Subcutaneous abdominal adipose tissue (tissue), 5 donors: Measurements from ENCODE around the gene ZNF490.
"Not testable (repeated sequence)": the region's sequence is repeated elsewhere in the genome, so short reads cannot be mapped to it uniquely, and the experiment has no call there.

ENCODE experiments used
- H3K27ac ChIP-seq: one replicate; pipeline ENCODE4 v1.7.0; 2013; ENCODE audit warnings: low read depth, mild to moderate bottlenecking, inconsistent platforms, low read length, moderate library complexity
- H3K27me3 ChIP-seq, 5 donors: one replicate each; pipeline ENCODE4 v1.7.0; 2013; ENCODE audit warnings: low read length in 5 of 5, inconsistent platforms in 1 of 5; ENCODE audit not compliant: control insufficient read depth in 5 of 5, insufficient read depth in 4 of 5
- H3K36me3 ChIP-seq, 5 donors: one replicate each; pipeline ENCODE4 v1.7.0; 2013; ENCODE audit warnings: low read length in 5 of 5; ENCODE audit not compliant: control insufficient read depth in 5 of 5, insufficient read depth in 5 of 5
- H3K4me1 ChIP-seq, 5 donors: one replicate each; pipeline ENCODE4 v1.7.0; 2013; ENCODE audit warnings: low read length in 5 of 5, mild to moderate bottlenecking in 3 of 5, moderate library complexity in 1 of 5; ENCODE audit not compliant: control insufficient read depth in 5 of 5, insufficient read depth in 5 of 5
- H3K4me3 ChIP-seq, 5 donors: one replicate each; pipeline ENCODE4 v1.7.0; 2013; ENCODE audit warnings: low read length in 5 of 5, low read depth in 1 of 5
- H3K9ac ChIP-seq, 5 donors: one replicate each; pipeline ENCODE4 v1.7.0; 2013; ENCODE audit warnings: low read length in 5 of 5, mild to moderate bottlenecking in 4 of 5, moderate library complexity in 3 of 5
- H3K9me3 ChIP-seq, 5 donors: one replicate each; pipeline ENCODE4 v1.7.0; 2013; ENCODE audit warnings: low read length in 5 of 5; ENCODE audit not compliant: control insufficient read depth in 5 of 5
- donor health status: healthy.
- donor health status: healthy.
- donor health status: healthy.
- donor health status: healthy.
- donor health status: healthy.

ZNF490 gene

DNA sequence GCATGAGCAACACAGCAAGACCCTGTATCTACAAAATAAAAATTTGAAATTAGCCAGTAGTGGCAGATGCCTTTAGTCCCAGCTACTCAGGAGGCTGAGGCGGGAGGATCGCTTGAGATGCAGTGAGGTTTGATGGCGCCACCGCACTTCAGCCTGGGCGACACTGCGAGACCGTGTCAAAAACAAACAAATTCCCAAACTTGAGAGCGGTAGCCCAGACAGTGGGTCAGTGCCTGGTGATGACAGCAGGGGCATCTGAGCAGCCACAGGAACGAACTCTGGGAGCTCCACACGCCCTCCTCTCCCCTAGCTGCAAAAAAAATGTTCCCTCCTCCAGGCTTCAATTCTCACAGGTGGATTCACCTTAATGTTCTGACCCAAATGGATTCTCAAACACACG, 14.1 kb downstream of the ZNF490 start:
- no peaks in the 10 kb centered on the region for H3K9me3 ChIP-seq
- H3K36me3 ChIP-seq = peaks cover 0 to 33% (median 10%) of the 10 kb centered on the region in 5 donors
- no peak overlapping the region for H3K4me3 ChIP-seq
- no peak overlapping the region for H3K9ac ChIP-seq
- H3K27ac ChIP-seq = no peak overlapping the region
- H3K27me3 ChIP-seq = no peaks in the 10 kb centered on the region
- H3K4me1 ChIP-seq = no peaks in the 10 kb centered on the region

DNA sequence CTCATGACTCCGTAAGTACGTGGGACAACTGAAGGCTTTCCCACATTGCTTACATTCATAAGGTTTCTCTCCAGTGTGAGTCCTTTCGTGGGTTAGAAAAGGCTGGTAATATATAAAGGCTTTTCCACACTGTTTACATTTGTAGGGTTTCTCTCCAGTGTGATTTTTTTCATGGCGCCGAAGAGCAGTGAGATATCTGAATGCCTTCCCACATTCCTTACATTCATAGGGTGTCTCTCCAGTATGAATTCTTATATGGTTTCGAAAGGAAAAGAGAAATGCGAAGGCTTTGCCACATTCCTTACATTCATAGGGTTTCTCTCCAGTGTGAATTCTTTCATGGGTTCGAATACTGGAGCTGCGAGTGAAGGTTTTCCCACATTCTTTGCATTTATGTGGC, 29.5 kb downstream of the ZNF490 start:
- Histone ChIP-seq H3K9ac (no peak overlapping the region), H3K4me3 (peak overlapping the region in 2 of 5 donors; percentile 30 to 47), H3K27me3 (no peaks in the 10 kb centered on the region), H3K4me1 (no peaks in the 10 kb centered on the region), H3K36me3 (peaks cover 17 to 50% (median 37%) of the 10 kb centered on the region in 5 donors), H3K9me3 (peaks cover 15 to 35% (median 24%) of the 10 kb centered on the region in 5 donors), H3K27ac (no peak overlapping the region)

- Histone ChIP-seq H3K9ac (no peak overlapping the region), H3K9me3 (peaks cover 15 to 35% (median 24%) of the 10 kb centered on the region in 5 donors), H3K27me3 (no peaks in the 10 kb centered on the region), H3K4me3 (peak overlapping the region in 1 of 5 donors; percentile 30), H3K36me3 (peaks cover 17 to 50% (median 37%) of the 10 kb centered on the region in 5 donors), H3K4me1 (no peaks in the 10 kb centered on the region), H3K27ac (no peak overlapping the region)
Measured at GRCh38 chr19:12580180-12580694, 30.4 kb downstream of the ZNF490 start.

DNA sequence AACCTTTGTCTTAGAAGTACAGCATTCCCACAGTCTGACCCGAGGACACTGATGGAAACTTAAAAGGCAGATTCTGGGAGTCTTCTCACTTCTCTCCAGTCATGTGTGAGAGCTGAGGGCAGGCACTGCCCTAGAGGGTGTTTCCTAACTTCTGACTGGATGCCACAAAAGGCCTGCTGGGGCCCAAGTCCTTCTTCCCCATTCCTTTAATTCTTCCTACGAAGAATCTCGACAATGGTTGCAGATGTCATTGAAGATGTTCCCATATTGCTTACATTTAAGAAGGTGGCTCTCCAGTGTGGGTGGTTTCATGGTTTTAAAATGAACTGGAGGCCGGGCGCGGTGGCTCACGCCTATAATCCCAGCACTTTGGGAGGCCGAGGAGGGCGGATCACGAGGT, 32.0 kb downstream of the ZNF490 start:
- no peak overlapping the region for H3K4me3 ChIP-seq
- no peaks in the 10 kb centered on the region for H3K4me1 ChIP-seq
- H3K27ac ChIP-seq = no peak overlapping the region
- peaks cover 15 to 35% (median 24%) of the 10 kb centered on the region in 5 donors for H3K9me3 ChIP-seq
- H3K27me3 ChIP-seq = no peaks in the 10 kb centered on the region
- peaks cover 17 to 50% (median 37%) of the 10 kb centered on the region in 5 donors for H3K36me3 ChIP-seq
- no peak overlapping the region for H3K9ac ChIP-seq

GRCh38 chr19:12574036-12574435, 36.6 kb downstream of the ZNF490 start:
- Histone ChIP-seq H3K9me3 (peaks cover 0 to 15% (median 4%) of the 10 kb centered on the region in 5 donors), H3K4me3 (no peak overlapping the region), H3K27me3 (no peaks in the 10 kb centered on the region), H3K36me3 (peaks cover 0 to 17% (median 11%) of the 10 kb centered on the region in 5 donors), H3K27ac (no peak overlapping the region), H3K9ac (no peak overlapping the region), H3K4me1 (no peaks in the 10 kb centered on the region)

- Histone ChIP-seq H3K4me3 (no peak overlapping the region), H3K9ac (no peak overlapping the region), H3K4me1 (peaks cover 0 to 5% (median 0%) of the 10 kb centered on the region in 5 donors), H3K27me3 (no peaks in the 10 kb centered on the region), H3K9me3 (no peaks in the 10 kb centered on the region), H3K36me3 (no peaks in the 10 kb centered on the region), H3K27ac (no peak overlapping the region)
Measured at GRCh38 chr19:12567951-12568350, 42.7 kb downstream of the ZNF490 start.

GRCh38 chr19:12566380-12566779, 44.2 kb downstream of the ZNF490 start:
- not testable (repeated sequence) for H3K4me3 ChIP-seq, H3K4me1 ChIP-seq, H3K27me3 ChIP-seq, H3K9me3 ChIP-seq, H3K9ac ChIP-seq, H3K36me3 ChIP-seq, H3K27ac ChIP-seq

- Histone ChIP-seq H3K9me3 (no peaks in the 10 kb centered on the region), H3K27ac (no peak overlapping the region), H3K36me3 (no peaks in the 10 kb centered on the region), H3K27me3 (no peaks in the 10 kb centered on the region), H3K4me3 (no peak overlapping the region), H3K9ac (no peak overlapping the region), H3K4me1 (peaks cover 0 to 5% (median 0%) of the 10 kb centered on the region in 5 donors)
Measured at GRCh38 chr19:12564016-12564664, 46.5 kb downstream of the ZNF490 start.

- no peak overlapping the region for H3K27ac ChIP-seq
- no peak overlapping the region for H3K9ac ChIP-seq
- no peak overlapping the region for H3K4me3 ChIP-seq
Measured at GRCh38 chr19:12555456-12555930, 55.1 kb downstream of the ZNF490 start.

GRCh38 chr19:12551060-12551832, 59.4 kb downstream of the ZNF490 start, which contains the start of gene ZNF564:
TSS of gene ZNF564 (minus strand) at chr19:12551482. CDS start at chr19:12551332, 150 bp downstream.
- peak within 1 kb of the TSS; percentile 72 to 93 (median 82) for H3K4me3 ChIP-seq
- H3K36me3 ChIP-seq = peaks cover 0 to 3% (median 0%) of the 10 kb centered on the region in 5 donors
- H3K27ac ChIP-seq = peak within 1 kb of the TSS; percentile 85
- peaks cover 0 to 5% (median 0%) of the 10 kb centered on the region in 5 donors for H3K27me3 ChIP-seq
- H3K9me3 ChIP-seq = no peaks in the 10 kb centered on the region
- peaks cover 0 to 37% (median 32%) of the 10 kb centered on the region in 5 donors for H3K4me1 ChIP-seq
- peak within 1 kb of the TSS; percentile 43 to 88 (median 83) for H3K9ac ChIP-seq

More at GRCh38 chr19:12555456-12555930, 55.1 kb downstream of the ZNF490 start:
- peaks cover 0 to 17% (median 13%) of the 10 kb centered on the region in 5 donors for H3K4me1 ChIP-seq
- H3K36me3 ChIP-seq = no peaks in the 10 kb centered on the region
- H3K9me3 ChIP-seq = no peaks in the 10 kb centered on the region
- H3K27me3 ChIP-seq = peaks cover 0 to 5% (median 0%) of the 10 kb centered on the region in 5 donors
